OCI-LY1 (cell line): ENCODE measurements around the gene PXMP4.
"Not testable (repeated sequence)": the region's sequence is repeated elsewhere in the genome, so short reads cannot be mapped to it uniquely, and the experiment has no call there.

Source experiments
- EZH2 ChIP-seq: fragments of 200-600 bp; sonication (generic), shearing (Covaris generic); IDR thresholded peaks from 2 replicates; pipeline ENCODE4 v1.8.0; 2017; ENCODE audit warnings: borderline replicate concordance, mixed run types, mild to moderate bottlenecking, antibody characterized with exemption, low read length, moderate library complexity, mixed read lengths
- TF ChIP-seq, protein P1 (sequence below): fragments of 200-600 bp; sonication (generic), shearing (Covaris generic); IDR thresholded peaks from 2 replicates; pipeline ENCODE4 v1.5.1; 2017; ENCODE audit warnings: mild to moderate bottlenecking, antibody characterized with exemption, low read length, moderate library complexity, mixed read lengths

DNA sequence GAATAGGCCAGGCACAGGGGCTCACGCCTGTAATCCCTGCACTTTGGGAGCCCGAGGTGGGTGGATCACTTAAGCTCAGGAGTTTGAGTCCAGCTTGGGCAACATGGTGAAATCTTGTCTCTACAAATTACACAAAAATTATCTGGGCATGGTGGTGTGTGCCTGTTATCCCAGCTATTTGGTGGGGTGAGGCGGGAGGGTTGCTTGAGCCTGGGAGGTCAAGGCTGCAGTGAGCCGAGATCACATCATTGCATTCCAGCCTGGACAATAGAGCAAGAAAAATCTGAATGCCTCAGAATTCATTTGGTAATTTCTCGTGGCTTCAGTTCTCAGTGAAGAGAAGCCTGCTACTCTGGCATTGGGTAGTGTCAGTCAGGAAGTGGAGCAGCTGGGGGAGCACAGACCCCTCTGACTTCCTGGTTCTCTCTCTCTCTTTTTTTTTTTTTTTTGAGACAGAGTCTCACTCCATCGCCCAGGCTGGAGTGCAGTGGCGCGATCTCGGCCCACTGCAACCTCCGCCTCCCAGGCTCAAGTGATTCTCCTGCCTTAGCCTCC is 35.9 kb upstream of the PXMP4 start:
- TF ChIP-seq, protein P1, sequence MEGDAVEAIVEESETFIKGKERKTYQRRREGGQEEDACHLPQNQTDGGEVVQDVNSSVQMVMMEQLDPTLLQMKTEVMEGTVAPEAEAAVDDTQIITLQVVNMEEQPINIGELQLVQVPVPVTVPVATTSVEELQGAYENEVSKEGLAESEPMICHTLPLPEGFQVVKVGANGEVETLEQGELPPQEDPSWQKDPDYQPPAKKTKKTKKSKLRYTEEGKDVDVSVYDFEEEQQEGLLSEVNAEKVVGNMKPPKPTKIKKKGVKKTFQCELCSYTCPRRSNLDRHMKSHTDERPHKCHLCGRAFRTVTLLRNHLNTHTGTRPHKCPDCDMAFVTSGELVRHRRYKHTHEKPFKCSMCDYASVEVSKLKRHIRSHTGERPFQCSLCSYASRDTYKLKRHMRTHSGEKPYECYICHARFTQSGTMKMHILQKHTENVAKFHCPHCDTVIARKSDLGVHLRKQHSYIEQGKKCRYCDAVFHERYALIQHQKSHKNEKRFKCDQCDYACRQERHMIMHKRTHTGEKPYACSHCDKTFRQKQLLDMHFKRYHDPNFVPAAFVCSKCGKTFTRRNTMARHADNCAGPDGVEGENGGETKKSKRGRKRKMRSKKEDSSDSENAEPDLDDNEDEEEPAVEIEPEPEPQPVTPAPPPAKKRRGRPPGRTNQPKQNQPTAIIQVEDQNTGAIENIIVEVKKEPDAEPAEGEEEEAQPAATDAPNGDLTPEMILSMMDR = not testable (repeated sequence)
- not testable (repeated sequence) for TF ChIP-seq EZH2
